IMR-90 (cell line): ENCODE measurements around the gene RUNX1.

Experiments used
- BHLHE40 ChIP-seq: fragments of 150-350 bp; IDR thresholded peaks from 2 replicates; pipeline ENCODE4 v1.6.1; 2016; ENCODE audit warnings: mild to moderate bottlenecking, low read depth, low read length
- CEBPB ChIP-seq: IDR thresholded peaks from 2 replicates; pipeline ENCODE4 v1.6.1; 2012; ENCODE audit warnings: low read depth, low read length, improper control_type of control experiment
- CHD1 ChIP-seq: IDR thresholded peaks from 2 replicates; pipeline ENCODE4 v1.6.1; 2012; ENCODE audit warnings: low read depth, low read length, improper control_type of control experiment
- CTCF ChIP-seq: conservative IDR thresholded peaks from 2 replicates; pipeline ENCODE4 v1.5.1; 2012; ENCODE audit warnings: mild to moderate bottlenecking, low read depth, low read length, improper control_type of control experiment
- FOS ChIP-seq: fragments of 150-350 bp; IDR thresholded peaks from 2 replicates; pipeline ENCODE4 v1.6.1; 2016; ENCODE audit warnings: low read depth, low read length
- MAZ ChIP-seq: IDR thresholded peaks from 2 replicates; pipeline ENCODE4 v1.6.1; 2012; ENCODE audit warnings: low read depth, mild to moderate bottlenecking, low read length, improper control_type of control experiment, moderate library complexity, borderline replicate concordance
- MXI1 ChIP-seq: IDR thresholded peaks from 2 replicates; pipeline ENCODE4 v1.6.1; 2012; ENCODE audit warnings: low read depth, mild to moderate bottlenecking, low read length, moderate library complexity, borderline replicate concordance
- POLR2A ChIP-seq: IDR thresholded peaks from 2 replicates; pipeline ENCODE4 v1.6.1; 2012; ENCODE audit warnings: mild to moderate bottlenecking, low read depth, low read length
- RAD21 ChIP-seq: IDR thresholded peaks from 2 replicates; pipeline ENCODE4 v1.6.1; 2012; ENCODE audit warnings: low read length, improper control_type of control experiment
- RFX5 ChIP-seq: IDR thresholded peaks from 2 replicates; pipeline ENCODE4 v1.8.0; 2012; ENCODE audit warnings: low read depth, mild to moderate bottlenecking, low read length, moderate library complexity
- USF2 ChIP-seq: fragments of 150-350 bp; IDR thresholded peaks from 2 replicates; pipeline ENCODE4 v1.6.1; 2017; ENCODE audit warnings: mild to moderate bottlenecking, antibody characterized with exemption, low read length, low read depth

- no peak for TF ChIP-seq CTCF
- no peak for TF ChIP-seq POLR2A
- no peak for TF ChIP-seq USF2
- no peak for TF ChIP-seq RFX5
- TF ChIP-seq RAD21: no peak
- no peak for TF ChIP-seq MXI1
- no peak for TF ChIP-seq CHD1
- no peak for TF ChIP-seq MAZ
- no peak for TF ChIP-seq FOS
- TF ChIP-seq BHLHE40: no peak
- TF ChIP-seq CEBPB: no peak
Observed at GRCh38 chr21:34989337-34990151, 59.6 kb downstream of the RUNX1 start.
